ENCODE data around the gene SCN9A.

SCN9A gene

GRCh38 chr2:166180951-166181812 lies 194.6 kb downstream of the SCN9A start:
- no peak for DNase-seq (ENCODE audit: low read depth, low spot score)

GRCh38 chr2:166179201-166179600 lies 196.5 kb downstream of the SCN9A start:
- DNase-seq (ENCODE audit: low read depth, low spot score): no peak

- no peak for DNase-seq (ENCODE audit: low read depth, low spot score)
Observed at GRCh38 chr2:166173263-166173662, 202.5 kb downstream of the SCN9A start.

- no peak for DNase-seq (ENCODE audit: low read depth, low spot score)
Observed at GRCh38 chr2:166171216-166171615, 204.5 kb downstream of the SCN9A start.

GRCh38 chr2:166170356-166170755 lies 205.4 kb downstream of the SCN9A start:
- no peak for DNase-seq (ENCODE audit: low read depth, low spot score)

- DNase-seq (ENCODE audit: low read depth, low spot score): no peak
Observed at GRCh38 chr2:166167449-166167848, 208.3 kb downstream of the SCN9A start.

GRCh38 chr2:166163775-166164174 lies 212.0 kb downstream of the SCN9A start:
- no peak for DNase-seq (ENCODE audit: low read depth, low spot score)

GRCh38 chr2:166158546-166158945 lies 217.2 kb downstream of the SCN9A start:
- DNase-seq (ENCODE audit: low read depth, low spot score): no peak

GRCh38 chr2:166157578-166157977 lies 218.2 kb downstream of the SCN9A start:
- no peak for DNase-seq (ENCODE audit: low read depth, low spot score)

GRCh38 chr2:166156985-166157490 lies 218.7 kb downstream of the SCN9A start:
- no peak for DNase-seq (ENCODE audit: low read depth, low spot score)

- no peak for DNase-seq (ENCODE audit: low read depth, low spot score)
Observed at GRCh38 chr2:166155589-166155988, 220.2 kb downstream of the SCN9A start.

- DNase-seq (ENCODE audit: low read depth, low spot score): no peak
Observed at GRCh38 chr2:166154685-166155338, 220.9 kb downstream of the SCN9A start.

- DNase-seq (ENCODE audit: low read depth, low spot score): no peak
Observed at GRCh38 chr2:166152064-166152463, 223.7 kb downstream of the SCN9A start.

- no peak for DNase-seq (ENCODE audit: low read depth, low spot score)
Observed at GRCh38 chr2:166148500-166149400, 227.0 kb downstream of the SCN9A start.

GRCh38 chr2:166147883-166148282 lies 227.9 kb downstream of the SCN9A start:
- DNase-seq (ENCODE audit: low read depth, low spot score): no peak

Measured in activated naive CD8-positive, alpha-beta T cell treated with anti-CD3 and anti-CD28 coated beads, Interleukin-2, amount 50 U/mL, for 16 hours (primary cell).